HEK293 (cell line): ENCODE data around the gene RHOU.

Experiments
- ATF2 ChIP-seq: fragments of 450-650 bp; formaldehyde crosslinking; IDR thresholded peaks from 2 replicates; pipeline ENCODE4 v1.5.1; 2016; ENCODE audit warnings: missing biosample characterization, missing genetic modification characterization, low read depth
- BCL11A ChIP-seq: fragments of 450-650 bp; formaldehyde crosslinking; IDR thresholded peaks from 2 replicates; pipeline ENCODE4 v1.5.1; 2016; ENCODE audit warnings: low read depth, missing biosample characterization, missing genetic modification characterization
- CTCF ChIP-seq: fragments of 450-650 bp; formaldehyde crosslinking; IDR thresholded peaks from 2 replicates; pipeline ENCODE4 v1.5.1; 2016; ENCODE audit warnings: missing biosample characterization, missing genetic modification characterization
- EGR2 ChIP-seq: fragments of 450-650 bp; formaldehyde crosslinking; IDR thresholded peaks from 2 replicates; pipeline ENCODE4 v1.5.1; 2016; ENCODE audit warnings: low read depth, missing biosample characterization, missing genetic modification characterization
- GLI4 ChIP-seq: fragments of 450-650 bp; formaldehyde crosslinking; IDR thresholded peaks from 2 replicates; pipeline ENCODE4 v1.5.1; 2016; ENCODE audit warnings: missing biosample characterization, missing genetic modification characterization
- GLIS1 ChIP-seq: fragments of 450-650 bp; formaldehyde crosslinking; IDR thresholded peaks from 2 replicates; pipeline ENCODE4 v1.5.1; 2016; ENCODE audit warnings: missing biosample characterization, missing genetic modification characterization
- OSR2 ChIP-seq: fragments of 450-650 bp; formaldehyde crosslinking; IDR thresholded peaks from 2 replicates; pipeline ENCODE4 v1.5.1; 2016; ENCODE audit warnings: missing biosample characterization, missing genetic modification characterization
- TSHZ1 ChIP-seq: fragments of 450-650 bp; formaldehyde crosslinking; IDR thresholded peaks from 2 replicates; pipeline ENCODE4 v1.5.1; 2016; ENCODE audit warnings: missing biosample characterization, missing genetic modification characterization, borderline replicate concordance
- ZBTB17 ChIP-seq: fragments of 450-650 bp; formaldehyde crosslinking; IDR thresholded peaks from 2 replicates; pipeline ENCODE4 v1.5.1; 2016; ENCODE audit warnings: missing biosample characterization, missing genetic modification characterization
- ZBTB21 ChIP-seq: fragments of 450-650 bp; formaldehyde crosslinking; IDR thresholded peaks from 2 replicates; pipeline ENCODE4 v1.5.1; 2017; ENCODE audit warnings: missing biosample characterization, missing genetic modification characterization
- ZFP41 ChIP-seq: fragments of 450-650 bp; formaldehyde crosslinking; IDR thresholded peaks from 2 replicates; pipeline ENCODE4 v1.5.1; 2016; ENCODE audit warnings: missing biosample characterization, missing genetic modification characterization, borderline replicate concordance
- ZNF112 ChIP-seq: fragments of 450-650 bp; formaldehyde crosslinking; IDR thresholded peaks from 2 replicates; pipeline ENCODE4 v1.5.0; 2017; ENCODE audit warnings: missing biosample characterization, missing genetic modification characterization
- ZNF114 ChIP-seq: fragments of 450-650 bp; formaldehyde crosslinking; IDR thresholded peaks from 2 replicates; pipeline ENCODE4 v1.5.0; 2017; ENCODE audit warnings: missing biosample characterization, missing genetic modification characterization
- ZNF133 ChIP-seq: fragments of 450-650 bp; formaldehyde crosslinking; IDR thresholded peaks from 2 replicates; pipeline ENCODE4 v1.5.1; 2016; ENCODE audit warnings: missing biosample characterization, missing genetic modification characterization
- ZNF175 ChIP-seq: fragments of 450-650 bp; formaldehyde crosslinking; IDR thresholded peaks from 2 replicates; pipeline ENCODE4 v1.5.1; 2016; ENCODE audit warnings: missing biosample characterization, missing genetic modification characterization
- ZNF2 ChIP-seq: fragments of 450-650 bp; formaldehyde crosslinking; IDR thresholded peaks from 2 replicates; pipeline ENCODE4 v1.5.1; 2016; ENCODE audit warnings: missing biosample characterization, missing genetic modification characterization
- ZNF223 ChIP-seq: fragments of 450-650 bp; formaldehyde crosslinking; IDR thresholded peaks from 2 replicates; pipeline ENCODE4 v1.5.1; 2016; ENCODE audit warnings: missing biosample characterization, missing genetic modification characterization
- ZNF501 ChIP-seq: fragments of 450-650 bp; formaldehyde crosslinking; IDR thresholded peaks from 2 replicates; pipeline ENCODE4 v1.5.1; 2016; ENCODE audit warnings: missing biosample characterization, missing genetic modification characterization
- ZNF596 ChIP-seq: fragments of 450-650 bp; IDR thresholded peaks from 2 replicates; pipeline ENCODE4 v1.5.0; 2018; ENCODE audit warnings: missing biosample characterization, mild to moderate bottlenecking, missing genetic modification characterization, moderate library complexity
- ZNF600 ChIP-seq: fragments of 450-650 bp; formaldehyde crosslinking; IDR thresholded peaks from 2 replicates; pipeline ENCODE4 v1.5.1; 2016; ENCODE audit warnings: missing biosample characterization, missing genetic modification characterization
- ZNF645 ChIP-seq: fragments of 450-650 bp; formaldehyde crosslinking; IDR thresholded peaks from 2 replicates; pipeline ENCODE4; 2016; ENCODE audit warnings: missing biosample characterization, missing genetic modification characterization
- ZNF747 ChIP-seq: fragments of 450-650 bp; formaldehyde crosslinking; IDR thresholded peaks from 2 replicates; pipeline ENCODE4 v1.5.1; 2016; ENCODE audit warnings: missing biosample characterization, missing genetic modification characterization
- ZNF777 ChIP-seq: fragments of 450-650 bp; formaldehyde crosslinking; IDR thresholded peaks from 2 replicates; pipeline ENCODE4 v1.5.1; 2017; ENCODE audit warnings: missing biosample characterization, missing genetic modification characterization, borderline replicate concordance
- ZNF785 ChIP-seq: fragments of 450-650 bp; formaldehyde crosslinking; IDR thresholded peaks from 2 replicates; pipeline ENCODE4 v1.5.1; 2016; ENCODE audit warnings: missing biosample characterization, missing genetic modification characterization
- ZNF843 ChIP-seq: fragments of 450-650 bp; formaldehyde crosslinking; IDR thresholded peaks from 2 replicates; pipeline ENCODE4 v1.5.1; 2016; ENCODE audit warnings: missing biosample characterization, missing genetic modification characterization
- ZSCAN16 ChIP-seq: fragments of 450-650 bp; formaldehyde crosslinking; IDR thresholded peaks from 2 replicates; pipeline ENCODE4 v1.5.1; 2016; ENCODE audit warnings: missing biosample characterization, missing genetic modification characterization
- ZSCAN5A ChIP-seq: fragments of 450-650 bp; formaldehyde crosslinking; IDR thresholded peaks from 2 replicates; pipeline ENCODE4 v1.5.1; 2016; ENCODE audit warnings: missing biosample characterization, missing genetic modification characterization
- TF ChIP-seq, protein P1 (sequence below): fragments of 450-650 bp; formaldehyde crosslinking; IDR thresholded peaks from 2 replicates; pipeline ENCODE4 v1.5.1; 2016; ENCODE audit warnings: missing biosample characterization, missing genetic modification characterization

RHOU gene

GRCh38 chr1:228781809-228782661 is 46.8 kb downstream of the RHOU start (continued):
- peak; percentile 80; the same call in 1 of the 2 replicates for TF ChIP-seq ZSCAN5A (tag by site-specific recombination)
- no peak for TF ChIP-seq ZNF223
- peak; percentile 51 for TF ChIP-seq ZNF501 (tag by site-specific recombination)
- TF ChIP-seq ZNF133: no peak
- TF ChIP-seq ZNF645 (tag by site-specific recombination): no peak
- no peak for TF ChIP-seq ZNF600
- TF ChIP-seq ZNF114: no peak; the same call in 1 of the 2 replicates
- TF ChIP-seq ATF2 (tag by site-specific recombination): no peak; the same call in 1 of the 2 replicates
- TF ChIP-seq BCL11A (tag by site-specific recombination): no peak
- TF ChIP-seq TSHZ1 (tag by site-specific recombination): peak; percentile 18; the same call in 1 of the 2 replicates
- TF ChIP-seq ZNF747 (tag by site-specific recombination): no peak
- peak; percentile 73 for TF ChIP-seq ZNF785 (tag by site-specific recombination)
- no peak for TF ChIP-seq ZBTB17 (tag by site-specific recombination)
- peak; percentile 38; the same call in 1 of the 2 replicates for TF ChIP-seq GLIS1 (tag by site-specific recombination)
- no peak for TF ChIP-seq OSR2 (tag by site-specific recombination)
- no peak; the same call in 1 of the 2 replicates for TF ChIP-seq ZSCAN16 (tag by site-specific recombination)
- TF ChIP-seq ZBTB21 (tag by site-specific recombination): no peak; the same call in 1 of the 2 replicates
- TF ChIP-seq ZNF175 (tag by site-specific recombination): peak; percentile 70; the same call in 1 of the 2 replicates
- peak; percentile 98 for TF ChIP-seq ZNF2 (tag by site-specific recombination)
- TF ChIP-seq GLI4 (tag by site-specific recombination): peak; percentile 97
- no peak for TF ChIP-seq ZNF843 (tag by site-specific recombination)
- TF ChIP-seq ZFP41 (tag by site-specific recombination): no peak
- TF ChIP-seq, protein P1, sequence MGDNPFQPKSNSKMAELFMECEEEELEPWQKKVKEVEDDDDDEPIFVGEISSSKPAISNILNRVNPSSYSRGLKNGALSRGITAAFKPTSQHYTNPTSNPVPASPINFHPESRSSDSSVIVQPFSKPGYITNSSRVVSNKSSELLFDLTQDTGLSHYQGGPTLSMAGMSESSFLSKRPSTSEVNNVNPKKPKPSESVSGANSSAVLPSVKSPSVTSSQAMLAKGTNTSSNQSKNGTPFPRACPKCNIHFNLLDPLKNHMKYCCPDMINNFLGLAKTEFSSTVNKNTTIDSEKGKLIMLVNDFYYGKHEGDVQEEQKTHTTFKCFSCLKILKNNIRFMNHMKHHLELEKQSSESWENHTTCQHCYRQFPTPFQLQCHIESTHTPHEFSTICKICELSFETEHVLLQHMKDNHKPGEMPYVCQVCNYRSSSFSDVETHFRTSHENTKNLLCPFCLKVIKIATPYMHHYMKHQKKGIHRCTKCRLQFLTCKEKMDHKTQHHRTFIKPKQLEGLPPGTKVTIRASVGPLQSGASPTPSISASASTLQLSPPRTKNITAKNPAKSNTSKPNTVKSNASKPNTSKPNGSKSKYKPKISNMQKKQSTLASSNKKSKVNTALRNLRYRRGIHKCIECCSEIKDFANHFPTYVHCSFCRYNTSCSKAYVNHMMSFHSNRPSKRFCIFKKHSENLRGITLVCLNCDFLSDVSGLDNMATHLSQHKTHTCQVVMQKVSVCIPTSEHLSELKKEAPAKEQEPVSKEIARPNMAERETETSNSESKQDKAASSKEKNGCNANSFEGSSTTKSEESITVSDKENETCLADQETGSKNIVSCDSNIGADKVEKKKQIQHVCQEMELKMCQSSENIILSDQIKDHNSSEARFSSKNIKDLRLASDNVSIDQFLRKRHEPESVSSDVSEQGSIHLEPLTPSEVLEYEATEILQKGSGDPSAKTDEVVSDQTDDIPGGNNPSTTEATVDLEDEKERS (tag by site-specific recombination): no peak
- TF ChIP-seq ZNF596 (tag by site-specific recombination): no peak
- TF ChIP-seq ZNF777 (tag by site-specific recombination): no peak
- TF ChIP-seq EGR2 (tag by site-specific recombination): no peak
- TF ChIP-seq ZNF112 (tag by site-specific recombination): no peak
- no peak for TF ChIP-seq CTCF (tag by site-specific recombination)
